Activated B cell treated with CpG ODN at 0.5 μM for 24 hours (primary cell): ENCODE measurements around the gene CADM1. TPM values are rescaled to one million over a fixed set of nuclear protein-coding genes. Genes with fewer than 3 reads are reported as not detected.

Source experiments
- ATAC-seq: fragments of 200-7000 bp; cut with Tn5 transposase; one replicate; pipeline ENCODE4 v1.10.0; 2021; ENCODE audit warnings: low read depth, mild to moderate bottlenecking, moderate library complexity
- CTCF ChIA-PET: fragments of 350-600 bp; sonication (Branson Sonifier 250); formaldehyde crosslinking; loops from one replicate; lab custom pipeline; 2021; ENCODE audit warnings: antibody characterized with exemption; lab: Charles Lee
- POLR2A ChIA-PET: fragments of 350-600 bp; sonication (Branson Sonifier 250); formaldehyde crosslinking; loops from one replicate; lab custom pipeline; 2021; ENCODE audit warnings: antibody characterized with exemption; lab: Charles Lee
- DNase-seq: peaks from one replicate; pipeline ENCODE4 v3.0.0; 2022
- H3K27ac Mint-ChIP-seq: one replicate; pipeline ENCODE4 v1.8.0; 2020; ENCODE audit warnings: mixed read lengths
- H3K27me3 Mint-ChIP-seq: one replicate; pipeline ENCODE4 v1.8.0; 2021; ENCODE audit warnings: mixed read lengths
- H3K36me3 Mint-ChIP-seq: one replicate; pipeline ENCODE4 v1.8.0; 2021; ENCODE audit warnings: low read depth, mixed read lengths
- H3K4me1 Mint-ChIP-seq: one replicate; pipeline ENCODE4 v1.8.0; 2021; ENCODE audit warnings: mixed read lengths
- H3K4me3 Mint-ChIP-seq: one replicate; pipeline ENCODE4 v1.8.0; 2020; ENCODE audit warnings: mild to moderate bottlenecking, mixed read lengths
- H3K9me3 Mint-ChIP-seq: one replicate; pipeline ENCODE4 v1.8.0; 2020; ENCODE audit warnings: mixed read lengths
- CTCF ChIP-seq: fragments of 200-600 bp; IDR thresholded peaks from one replicate; pipeline ENCODE4 v1.8.0; 2022; ENCODE audit warnings: antibody characterized with exemption, mild to moderate bottlenecking
- intact Hi-C: fragments of 100-400 bp; cut with micrococcal nuclease; formaldehyde crosslinking; loops from one replicate; pipeline ENCODE4 v1.15.1; 2024
- total RNA-seq: library from RNA; stranded (reverse); gene quantifications from 2 replicates; pipeline ENCODE4 v1.2.3, GENCODE V29; 2022

The CADM1 gene
- total RNA-seq, 1 donor from 2014 or later, result 0.86 TPM

GRCh38 chr11:115258216-115258615 is 246.0 kb downstream of the CADM1 start:
- Mint-ChIP-seq H3K4me1 (peaks cover 11% of the 10 kb centered on the region), H3K36me3 (no peaks in the 10 kb centered on the region), H3K9me3 (no peaks in the 10 kb centered on the region), H3K27ac (no peak overlapping the region), H3K27me3 (no peaks in the 10 kb centered on the region), H3K4me3 (no peak overlapping the region)
- ATAC-seq (no peak), DNase-seq (no peak)
- intact Hi-C loops, result no loop called here
- CTCF ChIA-PET, result no interaction called here
- no peak for TF ChIP-seq CTCF
- POLR2A ChIA-PET, result no interaction called here

- DNase-seq, result no peak
- TF ChIP-seq CTCF, result no peak
- intact Hi-C loops, result no loop called here
- ChIA-PET POLR2A (no interaction called here), CTCF (no interaction called here)
- H3K27me3 Mint-ChIP-seq, result no peaks in the 10 kb centered on the region
- H3K4me3 Mint-ChIP-seq, result no peak overlapping the region
- no peak overlapping the region for H3K27ac Mint-ChIP-seq
- no peaks in the 10 kb centered on the region for H3K36me3 Mint-ChIP-seq
- no peak for ATAC-seq
- no peaks in the 10 kb centered on the region for H3K9me3 Mint-ChIP-seq
- H3K4me1 Mint-ChIP-seq, result peaks cover 11% of the 10 kb centered on the region
These were observed 246.5 kb downstream of the CADM1 start for GRCh38 chr11:115257678-115258077.

GRCh38 chr11:115257270-115257669 is 246.9 kb downstream of the CADM1 start:
- CTCF ChIA-PET, result no interaction called here
- Mint-ChIP-seq H3K36me3 (no peaks in the 10 kb centered on the region), H3K27me3 (no peaks in the 10 kb centered on the region), H3K4me1 (peaks cover 11% of the 10 kb centered on the region), H3K27ac (no peak overlapping the region), H3K4me3 (no peak overlapping the region), H3K9me3 (no peaks in the 10 kb centered on the region)
- no peak for ATAC-seq
- DNase-seq, result no peak
- TF ChIP-seq CTCF, result no peak
- intact Hi-C loops, result no loop called here
- POLR2A ChIA-PET, result no interaction called here

GRCh38 chr11:115256397-115257197 is 247.6 kb downstream of the CADM1 start:
- ATAC-seq (peak; percentile 68), DNase-seq (no peak)
- Mint-ChIP-seq H3K4me1 (peaks cover 11% of the 10 kb centered on the region), H3K27me3 (no peaks in the 10 kb centered on the region), H3K4me3 (no peak overlapping the region), H3K27ac (no peak overlapping the region), H3K36me3 (no peaks in the 10 kb centered on the region), H3K9me3 (no peaks in the 10 kb centered on the region)
- ChIA-PET CTCF (no interaction called here), POLR2A (no interaction called here)
- intact Hi-C loops, result no loop called here
- no peak for TF ChIP-seq CTCF

GRCh38 chr11:115255006-115255762 is 249.0 kb downstream of the CADM1 start:
- no peak overlapping the region for H3K4me3 Mint-ChIP-seq
- CTCF ChIA-PET, result no interaction called here
- no peak overlapping the region for H3K27ac Mint-ChIP-seq

More at GRCh38 chr11:115255006-115255762, 249.0 kb downstream of the CADM1 start:
- Mint-ChIP-seq H3K4me1 (peaks cover 11% of the 10 kb centered on the region), H3K9me3 (no peaks in the 10 kb centered on the region), H3K36me3 (no peaks in the 10 kb centered on the region), H3K27me3 (no peaks in the 10 kb centered on the region)
- no peak for TF ChIP-seq CTCF
- DNase-seq, result no peak
- POLR2A ChIA-PET, result no interaction called here
- no peak for ATAC-seq
- intact Hi-C loops, result no loop called here
